Osteoblast (primary cell): ENCODE results near the gene CBFA2T3. TPM values are rescaled to one million over a fixed set of nuclear protein-coding genes. Genes with fewer than 3 reads are reported as not detected.
"Not testable (repeated sequence)": the region's sequence is repeated elsewhere in the genome, so short reads cannot be mapped to it uniquely, and the experiment has no call there.

Source experiments
- DNase-seq: peaks from one replicate; pipeline ENCODE4 v3.0.0; 2011; ENCODE audit warnings: low spot score, mixed read lengths; ENCODE audit not compliant: insufficient read length; ENCODE audit errors: missing footprints
- H2AFZ ChIP-seq: 2 replicates; pipeline ENCODE4 v1.6.0; 2011; ENCODE audit warnings: mild to moderate bottlenecking, low read length
- H3K27ac ChIP-seq: 2 replicates; pipeline ENCODE4 v1.5.1; 2011; ENCODE audit warnings: mild to moderate bottlenecking, low read depth, low read length, moderate library complexity
- H3K27me3 ChIP-seq: 2 replicates; pipeline ENCODE4 v1.6.0; 2012; ENCODE audit warnings: mild to moderate bottlenecking, control low read depth, inconsistent platforms, low read length, moderate library complexity; ENCODE audit not compliant: insufficient read depth
- H3K36me3 ChIP-seq: 2 replicates; pipeline ENCODE4 v1.5.1; 2011; ENCODE audit warnings: mild to moderate bottlenecking, low read length, control low read depth, moderate library complexity; ENCODE audit not compliant: insufficient read depth
- H3K4me1 ChIP-seq: 2 replicates; pipeline ENCODE4 v1.5.1; 2011; ENCODE audit warnings: mild to moderate bottlenecking, low read length, control low read depth, moderate library complexity; ENCODE audit not compliant: insufficient read depth
- H3K4me2 ChIP-seq: 2 replicates; pipeline ENCODE4 v1.6.0; 2011; ENCODE audit warnings: mild to moderate bottlenecking, low read length; ENCODE audit not compliant: insufficient read depth
- H3K4me3 ChIP-seq: fragments of 200-600 bp; sonication (generic); 3 replicates; pipeline ENCODE4 v1.5.1; 2012; ENCODE audit warnings: mild to moderate bottlenecking, low read length, inconsistent platforms; ENCODE audit not compliant: insufficient read depth
- H3K79me2 ChIP-seq: 2 replicates; pipeline ENCODE4 v1.6.0; 2012; ENCODE audit warnings: mild to moderate bottlenecking, low read length, control low read depth, inconsistent platforms; ENCODE audit not compliant: insufficient read depth
- H3K9me3 ChIP-seq: 2 replicates; pipeline ENCODE4 v1.5.1; 2011; ENCODE audit warnings: low read depth, low read length, control low read depth
- H4K20me1 ChIP-seq: 2 replicates; pipeline ENCODE4 v1.6.0; 2012; ENCODE audit warnings: mild to moderate bottlenecking, low read length, control low read depth; ENCODE audit not compliant: insufficient read depth
- total RNA-seq: library from RNA; depleted of rRNA; stranded (reverse); fragments of >200 nt; gene quantifications from 2 replicates; pipeline ENCODE4 v1.2.3, GENCODE V29; 2012
- TF ChIP-seq, protein P1 (sequence below): IDR thresholded peaks from 2 replicates; pipeline ENCODE4 v1.5.1; 2011; ENCODE audit warnings: mild to moderate bottlenecking, low read depth, low read length, moderate library complexity; ENCODE audit errors: extremely low read depth

CBFA2T3 gene
- total RNA-seq, 1 donor = not detected

GRCh38 chr16:88893127-88893968, 83.7 kb downstream of the CBFA2T3 start:
- Histone ChIP-seq H3K36me3 (no peaks in the 10 kb centered on the region), H3K27ac (no peak overlapping the region), H3K4me1 (no peaks in the 10 kb centered on the region), H2AFZ (no peak overlapping the region), H3K4me2 (no peak overlapping the region), H3K27me3 (peaks cover 5% of the 10 kb centered on the region), H3K79me2 (no peaks in the 10 kb centered on the region), H3K4me3 (no peak overlapping the region), H3K9me3 (no peaks in the 10 kb centered on the region), H4K20me1 (no peaks in the 10 kb centered on the region)
- no peak for DNase-seq
- TF ChIP-seq, protein P1, sequence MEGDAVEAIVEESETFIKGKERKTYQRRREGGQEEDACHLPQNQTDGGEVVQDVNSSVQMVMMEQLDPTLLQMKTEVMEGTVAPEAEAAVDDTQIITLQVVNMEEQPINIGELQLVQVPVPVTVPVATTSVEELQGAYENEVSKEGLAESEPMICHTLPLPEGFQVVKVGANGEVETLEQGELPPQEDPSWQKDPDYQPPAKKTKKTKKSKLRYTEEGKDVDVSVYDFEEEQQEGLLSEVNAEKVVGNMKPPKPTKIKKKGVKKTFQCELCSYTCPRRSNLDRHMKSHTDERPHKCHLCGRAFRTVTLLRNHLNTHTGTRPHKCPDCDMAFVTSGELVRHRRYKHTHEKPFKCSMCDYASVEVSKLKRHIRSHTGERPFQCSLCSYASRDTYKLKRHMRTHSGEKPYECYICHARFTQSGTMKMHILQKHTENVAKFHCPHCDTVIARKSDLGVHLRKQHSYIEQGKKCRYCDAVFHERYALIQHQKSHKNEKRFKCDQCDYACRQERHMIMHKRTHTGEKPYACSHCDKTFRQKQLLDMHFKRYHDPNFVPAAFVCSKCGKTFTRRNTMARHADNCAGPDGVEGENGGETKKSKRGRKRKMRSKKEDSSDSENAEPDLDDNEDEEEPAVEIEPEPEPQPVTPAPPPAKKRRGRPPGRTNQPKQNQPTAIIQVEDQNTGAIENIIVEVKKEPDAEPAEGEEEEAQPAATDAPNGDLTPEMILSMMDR = no peak

DNA sequence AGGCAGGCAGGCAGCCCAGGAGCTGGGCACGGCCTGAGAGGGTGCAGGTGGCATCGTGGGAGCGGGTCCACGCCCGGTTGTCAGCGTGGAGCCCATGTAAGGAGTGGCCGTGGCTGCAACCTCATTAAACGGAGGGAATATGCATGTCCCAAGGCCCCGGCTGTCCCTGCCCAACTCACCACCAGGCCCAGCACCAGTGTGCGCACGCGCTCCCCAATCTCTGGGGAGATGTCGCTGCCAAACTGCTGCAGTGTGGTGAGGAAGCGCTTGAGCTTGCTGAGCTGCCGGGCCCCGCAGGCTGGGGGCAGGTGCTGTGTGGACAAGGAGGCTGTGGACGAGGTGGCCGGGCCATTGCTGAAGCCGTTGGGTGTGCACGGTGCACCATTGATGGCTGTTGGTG, 84.9 kb downstream of the CBFA2T3 start:
- Histone ChIP-seq H3K27me3 (no peaks in the 10 kb centered on the region), H2AFZ (no peak overlapping the region), H3K4me3 (no peak overlapping the region), H4K20me1 (no peaks in the 10 kb centered on the region), H3K36me3 (no peaks in the 10 kb centered on the region), H3K9me3 (no peaks in the 10 kb centered on the region), H3K79me2 (no peaks in the 10 kb centered on the region), H3K27ac (no peak overlapping the region), H3K4me1 (no peaks in the 10 kb centered on the region), H3K4me2 (no peak overlapping the region)
- TF ChIP-seq, protein P1 = no peak
- no peak for DNase-seq

- H3K27me3 ChIP-seq = no peaks in the 10 kb centered on the region
- H3K79me2 ChIP-seq = no peaks in the 10 kb centered on the region
- H3K36me3 ChIP-seq = no peaks in the 10 kb centered on the region
- H3K9me3 ChIP-seq = no peaks in the 10 kb centered on the region
- DNase-seq = no peak
- no peak overlapping the region for H2AFZ ChIP-seq
- H3K27ac ChIP-seq = no peak overlapping the region
- no peak overlapping the region for H3K4me3 ChIP-seq
- TF ChIP-seq, protein P1 = no peak
- no peaks in the 10 kb centered on the region for H3K4me1 ChIP-seq
- no peaks in the 10 kb centered on the region for H4K20me1 ChIP-seq
- H3K4me2 ChIP-seq = no peak overlapping the region
Measured at GRCh38 chr16:88891083-88891482, 85.9 kb downstream of the CBFA2T3 start.

GRCh38 chr16:88889702-88890352, 87.2 kb downstream of the CBFA2T3 start:
- H3K27ac ChIP-seq, H3K79me2 ChIP-seq, H3K27me3 ChIP-seq, H3K4me2 ChIP-seq, H3K9me3 ChIP-seq, H3K4me3 ChIP-seq, H3K4me1 ChIP-seq, DNase-seq, H2AFZ ChIP-seq, H4K20me1 ChIP-seq, H3K36me3 ChIP-seq: not testable (repeated sequence)
